Stimulated activated CD8-positive, alpha-beta memory T cell treated with anti-CD3 and anti-CD28 coated beads, Interleukin-2, amount 100 ng/mL, for 1 hour (primary cell): ENCODE results near the gene ARL14EP.

Experiments
- DNase-seq, 2 donors: peaks; one replicate each; pipeline ENCODE4 v3.0.0-alpha.2; 2020; ENCODE audit warnings: low read depth in 2 of 2

ARL14EP gene

GRCh38 chr11:30380846-30381245, 57.9 kb downstream of the ARL14EP start:
- no peak for DNase-seq

- DNase-seq, result no peak
These were observed 59.0 kb downstream of the ARL14EP start for GRCh38 chr11:30381879-30382278.
